OCI-M2 (cell line): ENCODE results near the gene STRAP.

Experiments
- DNase-seq: peaks from one replicate; lab custom pipeline; 2025; ENCODE audit not compliant: unreplicated experiment; lab: John Stamatoyannopoulos, UW

Gene STRAP

GRCh38 chr12:15882118-15882971, at the start of gene STRAP:
TSS of gene STRAP (plus strand) at chr12:15882387. CDS start at chr12:15882708, 321 bp downstream.
- DNase-seq, result peak; percentile 43

DNA sequence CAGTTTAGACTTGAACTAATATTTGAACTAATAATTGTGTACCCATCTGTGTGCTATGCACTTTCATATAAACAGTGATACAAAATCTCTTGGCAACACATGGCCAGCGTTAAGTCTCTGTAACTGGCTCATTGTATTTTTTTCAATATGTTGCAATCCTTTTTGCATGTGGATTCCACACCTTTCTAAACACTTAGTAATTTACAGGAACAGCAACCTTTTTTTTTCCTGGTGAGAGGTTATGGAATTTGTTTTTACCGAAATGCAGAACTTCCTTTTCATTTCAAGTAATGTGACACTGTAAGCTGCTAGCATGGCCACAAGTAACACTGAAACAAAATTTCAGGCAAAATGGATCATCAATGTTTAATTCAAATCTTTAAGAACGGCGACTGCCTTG, 47.6 kb upstream of the STRAP start:
- DNase-seq, result no peak

DNA sequence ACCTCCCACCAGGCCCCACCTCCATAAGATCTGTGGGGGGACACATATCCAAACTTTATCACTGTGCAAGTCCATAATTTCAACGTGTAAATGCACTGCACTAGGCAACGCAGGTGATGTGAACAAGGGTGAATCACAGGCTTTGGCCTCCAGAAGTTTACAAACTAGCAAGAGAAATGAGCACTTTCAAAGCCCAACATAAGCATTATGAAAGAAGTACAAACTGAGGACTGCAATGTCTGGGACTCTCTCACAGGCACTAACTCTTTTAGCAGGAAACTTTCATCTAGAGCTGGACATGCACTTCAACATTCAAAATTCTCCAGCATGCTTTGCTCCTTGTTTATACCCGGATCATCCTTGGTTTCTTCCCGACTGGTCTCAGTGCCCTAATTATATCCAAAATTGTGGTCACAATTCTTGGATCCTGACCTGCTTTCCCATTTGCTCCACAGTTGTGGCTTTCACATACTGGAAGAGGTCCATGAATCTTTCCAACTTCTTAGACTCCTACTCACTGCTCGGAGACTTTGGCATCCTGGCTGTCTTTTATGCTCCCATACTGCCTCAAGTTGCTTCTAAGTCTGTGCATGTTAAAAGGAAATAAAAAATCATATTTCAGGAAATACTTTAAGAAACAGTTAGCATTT, 44.9 kb upstream of the STRAP start:
- no peak for DNase-seq

DNA sequence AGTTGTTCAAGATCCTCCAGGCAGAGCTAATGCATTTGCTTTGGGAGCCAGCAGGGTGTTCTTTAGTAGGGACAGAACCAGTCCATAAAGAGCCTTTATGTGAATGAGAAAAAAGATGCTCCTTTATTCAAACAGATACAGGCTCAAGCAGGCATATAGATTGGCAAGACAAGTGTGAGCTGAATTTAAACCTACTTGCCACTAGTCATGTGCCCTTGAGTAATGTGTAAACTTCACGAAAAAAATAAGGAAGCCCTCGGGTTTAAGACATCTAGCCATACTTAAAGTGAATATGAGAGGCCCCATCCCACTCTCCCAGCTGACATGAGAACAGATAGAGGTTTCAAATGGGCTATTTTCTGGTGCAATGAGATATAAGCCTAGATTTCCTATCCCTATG, 43.1 kb upstream of the STRAP start:
- DNase-seq, result no peak

DNA sequence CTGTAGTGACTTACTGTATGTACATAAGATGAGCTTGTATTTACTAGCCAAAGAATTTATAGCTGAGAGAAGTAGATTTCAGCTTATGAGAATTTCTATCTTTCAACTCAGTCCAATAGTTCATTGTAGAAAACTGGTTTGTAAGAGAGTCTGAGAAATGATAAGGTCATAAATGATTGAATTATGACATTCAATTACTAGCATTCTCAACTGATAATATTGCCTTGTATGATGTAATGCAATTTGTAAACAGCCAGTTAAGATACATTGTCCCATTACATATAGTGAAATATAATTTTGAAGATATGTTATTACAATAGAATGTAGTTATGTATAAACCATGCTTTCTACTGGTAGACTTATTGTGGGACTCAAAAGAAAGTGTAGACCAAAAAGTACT, 42.5 kb upstream of the STRAP start:
- no peak for DNase-seq

DNA sequence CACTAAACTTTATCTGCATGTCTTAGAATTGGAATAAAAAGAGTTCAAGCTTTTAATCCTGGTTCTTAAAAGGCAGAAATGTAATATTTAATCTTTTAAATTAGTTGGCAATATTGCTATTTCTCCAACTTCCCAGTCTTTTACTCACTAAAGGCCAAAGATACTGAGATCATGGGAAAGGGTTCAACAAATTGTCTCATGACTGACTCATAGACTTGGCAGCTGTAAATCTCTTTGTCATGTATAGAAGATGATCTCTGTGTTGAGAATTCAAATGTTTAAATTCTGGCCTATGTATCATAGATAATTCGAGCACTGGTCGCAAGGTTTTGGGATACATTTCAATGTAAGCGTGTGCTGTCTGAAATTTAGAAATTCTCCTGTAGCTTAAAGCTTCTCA, 40.1 kb upstream of the STRAP start:
- DNase-seq, result no peak

GRCh38 chr12:15846887-15847286, 35.3 kb upstream of the STRAP start:
- DNase-seq, result no peak

DNA sequence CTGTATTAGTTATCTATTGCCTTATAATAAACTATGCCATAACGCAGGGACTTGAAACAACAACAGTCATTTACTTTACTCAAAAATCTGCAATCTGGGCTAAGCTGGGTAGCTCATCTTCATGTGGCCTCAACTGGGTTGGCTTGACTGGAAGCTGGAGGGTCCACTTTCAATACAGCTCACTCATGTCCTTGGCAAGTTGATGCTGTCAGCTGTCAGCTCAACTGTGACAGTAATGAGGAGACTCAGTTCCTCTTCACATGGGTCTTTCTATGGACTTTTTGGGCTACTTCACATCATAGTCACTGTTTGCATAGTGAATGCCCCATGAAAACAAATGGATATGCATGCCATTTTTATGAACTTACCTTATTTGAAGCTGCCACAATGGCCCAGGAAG, 33.6 kb upstream of the STRAP start:
- no peak for DNase-seq

DNA sequence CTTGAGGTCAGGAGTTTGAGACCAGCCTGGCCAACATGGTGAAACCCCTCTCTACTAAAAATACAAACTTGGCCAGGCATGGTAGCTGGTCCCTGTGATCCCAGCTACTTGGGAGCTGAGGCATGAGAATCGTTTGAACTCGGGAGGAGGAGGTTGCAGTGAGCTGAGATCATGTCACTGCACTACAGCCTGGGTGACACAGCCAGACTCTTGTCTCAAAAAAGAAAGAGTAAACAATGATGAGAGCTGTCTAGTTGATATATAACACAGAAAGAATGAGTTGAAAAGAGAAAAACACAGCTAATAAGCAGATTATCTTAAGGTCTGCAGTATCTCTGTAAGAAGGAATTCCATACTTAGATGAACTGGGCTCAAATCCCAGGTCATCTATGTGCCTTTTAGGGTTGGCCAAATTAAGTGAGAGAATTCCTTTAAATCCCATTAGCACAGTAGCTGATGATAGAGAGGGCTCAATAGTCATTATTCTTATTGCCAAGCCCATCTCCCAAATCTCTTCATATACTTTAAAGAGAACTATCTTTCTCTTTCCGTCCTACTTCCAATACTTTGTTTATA, 31.1 kb upstream of the STRAP start:
- no peak for DNase-seq

DNA sequence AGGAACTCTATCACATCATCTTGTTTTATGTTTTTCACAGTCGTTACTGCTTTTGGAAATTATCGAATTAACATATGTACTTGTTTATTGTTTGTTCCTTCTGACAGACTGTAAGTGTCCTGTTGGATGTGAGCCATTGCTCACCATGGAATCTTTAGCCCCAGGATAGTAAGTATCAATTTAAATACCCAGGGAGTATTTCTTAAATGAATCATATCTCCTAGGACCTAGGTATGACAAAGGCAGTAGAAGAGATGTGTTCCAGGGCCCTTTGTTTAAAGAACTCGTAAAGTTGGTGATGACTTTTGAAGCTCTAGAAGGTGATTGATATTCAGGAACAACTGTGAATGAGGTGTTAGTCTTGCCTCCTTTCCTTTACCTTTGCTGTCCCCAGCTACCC, 30.3 kb upstream of the STRAP start:
- DNase-seq, result no peak

- DNase-seq, result no peak
These were observed 29.8 kb upstream of the STRAP start for GRCh38 chr12:15852383-15852782.

GRCh38 chr12:15853877-15854276, 28.3 kb upstream of the STRAP start:
- no peak for DNase-seq

DNA sequence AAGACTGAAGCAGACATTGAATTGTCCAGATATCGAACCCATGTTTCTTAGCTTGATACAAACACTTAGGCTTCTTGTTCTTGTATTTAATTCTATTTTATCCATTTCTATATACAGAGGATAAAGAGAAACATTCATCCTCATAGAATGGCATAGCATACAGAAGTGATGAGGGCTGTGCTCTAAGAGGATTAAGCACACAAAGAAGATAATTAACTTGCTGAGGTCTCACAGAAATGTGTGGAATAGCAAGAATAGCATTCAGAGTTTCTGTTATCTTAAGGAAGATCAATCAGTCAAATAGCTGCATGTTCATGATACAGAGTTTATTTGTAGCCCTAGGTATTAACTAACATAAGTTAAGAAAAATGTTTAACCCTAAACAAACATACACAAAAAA, 27.3 kb upstream of the STRAP start:
- DNase-seq, result no peak

DNA sequence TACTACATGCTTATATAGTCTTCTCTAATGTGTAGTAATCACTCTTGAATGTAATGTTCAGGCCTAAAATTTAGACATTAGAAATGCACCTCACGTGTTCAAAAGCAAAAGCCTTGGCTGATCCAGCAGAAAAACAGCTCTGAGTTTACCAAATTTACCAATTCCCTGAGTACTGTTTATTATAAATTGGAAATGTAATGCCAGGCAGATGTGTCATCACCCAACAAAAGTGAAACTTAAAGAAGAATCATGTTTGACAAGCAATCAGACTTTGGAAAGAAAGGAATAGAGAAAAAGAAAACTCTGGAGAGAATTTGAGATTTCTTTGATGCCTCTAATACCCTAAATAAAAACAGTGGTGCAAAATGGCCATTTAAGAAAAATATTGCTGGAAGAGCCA, 26.5 kb upstream of the STRAP start:
- DNase-seq, result no peak

DNA sequence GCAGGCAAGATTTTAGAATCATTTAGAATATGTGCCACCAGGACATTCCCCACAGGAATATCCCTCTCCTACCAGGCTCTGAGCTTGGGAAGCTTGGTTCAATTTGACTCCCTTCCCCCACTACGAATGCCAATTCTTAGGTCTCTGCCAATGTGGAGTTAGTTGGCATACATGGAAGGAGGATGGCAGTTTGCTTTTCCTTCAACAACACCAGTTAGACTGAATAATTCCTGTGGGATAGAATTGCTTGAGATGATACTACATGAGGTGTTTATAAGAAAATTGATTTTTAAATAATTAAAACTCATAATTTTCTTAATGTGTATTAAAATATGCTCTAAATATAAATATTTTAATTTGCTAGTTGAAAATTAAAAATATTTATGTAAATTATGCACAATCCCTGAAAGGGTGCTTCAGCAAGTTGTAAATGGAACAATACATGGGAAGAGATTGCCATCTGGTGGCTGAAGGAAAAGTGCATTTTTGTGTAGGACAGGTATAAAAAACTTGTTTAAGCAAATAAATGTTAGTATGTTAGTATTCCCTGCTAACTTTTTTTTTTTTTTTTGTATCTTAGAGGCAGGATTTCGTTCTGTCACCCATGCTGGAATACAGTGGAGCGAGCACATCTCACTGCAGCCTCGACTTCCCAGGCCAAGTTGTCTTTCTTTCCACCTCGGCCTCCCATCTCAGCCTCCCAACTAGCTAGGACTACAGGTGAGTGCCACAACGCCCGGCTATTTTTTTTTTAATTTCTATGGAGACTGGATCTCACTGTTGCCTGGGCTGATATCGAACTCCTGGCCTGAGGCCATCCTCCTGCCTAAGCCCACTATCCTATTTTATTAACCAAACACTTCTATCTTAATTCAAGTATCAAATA, 25.8 kb upstream of the STRAP start:
- no peak for DNase-seq

DNA sequence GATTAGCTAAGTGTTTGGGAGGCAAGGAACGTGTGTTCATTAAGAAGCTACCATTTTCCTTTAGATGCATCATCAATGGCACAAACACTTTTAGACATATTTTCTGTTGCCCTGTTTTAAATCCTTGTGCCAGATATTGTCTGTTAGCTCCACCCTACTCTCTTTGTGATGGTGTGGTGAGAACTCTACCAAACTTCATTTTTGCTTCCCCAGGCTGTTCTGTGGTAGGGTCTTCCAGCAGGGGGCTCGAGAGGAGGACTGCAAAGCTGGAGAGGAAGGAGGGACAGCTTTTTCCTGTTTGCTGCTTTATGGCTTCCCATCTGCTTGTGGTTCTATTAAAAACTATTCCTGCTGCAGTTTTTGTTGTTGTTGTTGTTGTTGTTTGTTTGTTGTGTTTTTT, 23.8 kb upstream of the STRAP start:
- no peak for DNase-seq

DNA sequence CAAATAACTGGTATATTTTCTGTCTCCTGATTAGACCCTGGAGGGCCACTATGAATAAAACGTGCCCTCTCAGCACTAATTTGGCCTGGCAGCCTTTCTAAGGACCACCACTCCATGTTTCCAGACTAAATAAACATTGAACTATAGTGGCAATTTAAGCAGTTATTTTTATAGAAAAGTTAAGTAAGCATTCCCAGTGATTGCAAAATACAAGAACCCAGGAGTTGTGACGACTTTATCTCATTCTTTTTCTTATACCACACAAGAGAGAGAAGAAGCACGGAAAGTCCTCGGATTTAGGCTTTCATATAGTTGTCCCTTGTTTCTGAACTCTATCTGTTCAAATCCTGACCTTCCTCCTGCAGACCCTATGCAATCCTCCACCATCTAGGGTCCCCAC, 23.1 kb upstream of the STRAP start:
- DNase-seq, result no peak

GRCh38 chr12:15861404-15861803, 20.8 kb upstream of the STRAP start:
- no peak for DNase-seq

GRCh38 chr12:15862840-15863239, 19.3 kb upstream of the STRAP start:
- no peak for DNase-seq

GRCh38 chr12:15863372-15863771, 18.8 kb upstream of the STRAP start:
- no peak for DNase-seq

DNA sequence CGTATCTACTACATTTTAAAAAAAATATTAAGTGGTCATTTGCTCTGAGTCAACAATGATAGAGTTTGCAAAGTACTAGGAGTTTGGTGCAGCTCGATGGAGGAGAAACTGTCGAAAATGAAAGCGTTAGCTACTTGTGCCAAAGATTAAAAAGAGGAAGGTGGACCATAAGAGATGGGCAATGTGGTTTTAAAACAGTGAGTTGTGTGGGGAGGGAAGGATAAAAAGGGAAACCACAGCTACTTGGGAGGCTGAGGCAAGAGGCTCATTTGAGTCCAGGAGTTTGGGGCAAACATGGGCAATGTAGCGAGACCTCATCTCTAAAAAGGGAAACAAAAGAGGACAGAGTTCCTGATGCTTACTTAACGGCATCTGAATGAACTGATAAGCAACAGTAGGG, 18.2 kb upstream of the STRAP start:
- no peak for DNase-seq
